Measurements from ENCODE around the gene PFDN2.

DNA sequence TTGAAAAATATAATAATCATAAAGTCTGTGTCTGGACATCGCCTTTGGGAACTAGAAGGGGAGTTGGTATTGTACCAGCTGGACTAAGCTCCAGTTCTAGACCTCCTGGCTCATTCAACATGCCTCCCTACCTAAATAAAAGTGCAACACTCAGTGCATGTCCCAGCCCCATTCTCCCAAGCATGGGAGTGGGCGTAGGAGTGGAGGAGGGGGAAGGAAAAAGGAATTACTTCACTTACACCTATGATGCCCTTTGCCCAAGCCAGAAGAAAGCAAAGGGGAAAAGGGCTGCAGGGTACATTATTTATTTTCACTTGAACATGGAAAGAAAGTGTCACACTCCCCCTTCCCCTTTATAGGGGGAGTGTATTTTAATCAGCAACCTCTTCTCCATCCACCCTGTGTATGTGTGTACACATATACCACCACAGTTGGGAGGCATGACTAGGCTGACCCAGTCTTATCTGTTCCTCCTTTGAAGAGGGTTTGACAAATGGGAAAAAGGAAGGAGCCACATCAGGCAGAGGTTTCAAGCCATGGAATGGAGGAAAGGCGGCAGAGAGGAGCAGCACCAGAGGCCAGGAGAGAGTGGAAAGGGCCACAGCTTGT, 3.3 kb upstream of the PFDN2 start:
- TF ChIP-seq, protein P1, sequence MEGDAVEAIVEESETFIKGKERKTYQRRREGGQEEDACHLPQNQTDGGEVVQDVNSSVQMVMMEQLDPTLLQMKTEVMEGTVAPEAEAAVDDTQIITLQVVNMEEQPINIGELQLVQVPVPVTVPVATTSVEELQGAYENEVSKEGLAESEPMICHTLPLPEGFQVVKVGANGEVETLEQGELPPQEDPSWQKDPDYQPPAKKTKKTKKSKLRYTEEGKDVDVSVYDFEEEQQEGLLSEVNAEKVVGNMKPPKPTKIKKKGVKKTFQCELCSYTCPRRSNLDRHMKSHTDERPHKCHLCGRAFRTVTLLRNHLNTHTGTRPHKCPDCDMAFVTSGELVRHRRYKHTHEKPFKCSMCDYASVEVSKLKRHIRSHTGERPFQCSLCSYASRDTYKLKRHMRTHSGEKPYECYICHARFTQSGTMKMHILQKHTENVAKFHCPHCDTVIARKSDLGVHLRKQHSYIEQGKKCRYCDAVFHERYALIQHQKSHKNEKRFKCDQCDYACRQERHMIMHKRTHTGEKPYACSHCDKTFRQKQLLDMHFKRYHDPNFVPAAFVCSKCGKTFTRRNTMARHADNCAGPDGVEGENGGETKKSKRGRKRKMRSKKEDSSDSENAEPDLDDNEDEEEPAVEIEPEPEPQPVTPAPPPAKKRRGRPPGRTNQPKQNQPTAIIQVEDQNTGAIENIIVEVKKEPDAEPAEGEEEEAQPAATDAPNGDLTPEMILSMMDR (IDR thresholded peaks at IDR 0.05 in 8 of 11, conservative IDR thresholded peaks at IDR 0.05 in 3 of 11), result no peak
- TF ChIP-seq POLR2A (IDR thresholded peaks at IDR 0.05), result no peak
